GM21381 (cell line): ENCODE measurements around the gene ZNF17.

ENCODE experiments used
- ATAC-seq: cut with Tn5 transposase; IDR thresholded peaks from one replicate; pipeline ENCODE4 v1.9.1; 2021; ENCODE audit warnings: mild to moderate bottlenecking, moderate library complexity; ENCODE audit not compliant: unreplicated experiment

Gene ZNF17

GRCh38 chr19:57421037-57421436 lies 10.1 kb downstream of the ZNF17 start:
- no peak for ATAC-seq

- no peak for ATAC-seq
Measured at GRCh38 chr19:57434386-57435061, 23.6 kb downstream of the ZNF17 start.

GRCh38 chr19:57435062-57435978 lies 24.4 kb downstream of the ZNF17 start, which contains the start of gene ZNF749:
Gene ZNF749 (plus strand): TSS chr19:57435325. CDS start chr19:57435579, 254 bp downstream.
- peak; percentile 92 for ATAC-seq

GRCh38 chr19:57436417-57436816 lies 25.5 kb downstream of the ZNF17 start:
- no peak for ATAC-seq

- ATAC-seq = no peak
Measured at GRCh38 chr19:57437931-57438330, 27.0 kb downstream of the ZNF17 start.

GRCh38 chr19:57438925-57439324 lies 28.0 kb downstream of the ZNF17 start:
- no peak for ATAC-seq

- ATAC-seq = no peak
Measured at GRCh38 chr19:57441979-57442752, 31.2 kb downstream of the ZNF17 start.

- no peak for ATAC-seq
Measured at GRCh38 chr19:57443121-57443696, 32.2 kb downstream of the ZNF17 start.

GRCh38 chr19:57452307-57452706 lies 41.3 kb downstream of the ZNF17 start:
- no peak for ATAC-seq

- no peak for ATAC-seq
Measured at GRCh38 chr19:57465680-57466381, 54.9 kb downstream of the ZNF17 start.

- ATAC-seq = no peak
Measured at GRCh38 chr19:57466489-57466888, 55.5 kb downstream of the ZNF17 start.
